ENCODE data around the gene NDRG3.

DNA sequence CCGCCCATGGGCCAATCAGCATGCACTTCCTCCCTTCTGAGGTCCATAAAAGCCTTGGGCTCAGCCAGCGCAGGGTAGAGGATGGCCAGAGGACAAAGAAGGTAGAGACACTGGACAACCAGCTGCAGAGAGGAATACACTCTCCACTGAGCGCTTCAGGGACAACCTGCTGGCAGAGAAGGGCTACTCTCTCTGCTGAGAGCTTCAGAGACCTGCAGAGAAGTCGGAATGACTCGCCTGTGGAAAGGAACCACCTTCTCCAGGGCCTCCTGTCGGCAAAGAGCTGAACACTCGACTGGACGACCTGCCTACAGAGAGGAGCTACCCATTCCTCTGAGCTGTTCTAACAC, 68.5 kb downstream of the NDRG3 start:
- TF ChIP-seq, protein P1, sequence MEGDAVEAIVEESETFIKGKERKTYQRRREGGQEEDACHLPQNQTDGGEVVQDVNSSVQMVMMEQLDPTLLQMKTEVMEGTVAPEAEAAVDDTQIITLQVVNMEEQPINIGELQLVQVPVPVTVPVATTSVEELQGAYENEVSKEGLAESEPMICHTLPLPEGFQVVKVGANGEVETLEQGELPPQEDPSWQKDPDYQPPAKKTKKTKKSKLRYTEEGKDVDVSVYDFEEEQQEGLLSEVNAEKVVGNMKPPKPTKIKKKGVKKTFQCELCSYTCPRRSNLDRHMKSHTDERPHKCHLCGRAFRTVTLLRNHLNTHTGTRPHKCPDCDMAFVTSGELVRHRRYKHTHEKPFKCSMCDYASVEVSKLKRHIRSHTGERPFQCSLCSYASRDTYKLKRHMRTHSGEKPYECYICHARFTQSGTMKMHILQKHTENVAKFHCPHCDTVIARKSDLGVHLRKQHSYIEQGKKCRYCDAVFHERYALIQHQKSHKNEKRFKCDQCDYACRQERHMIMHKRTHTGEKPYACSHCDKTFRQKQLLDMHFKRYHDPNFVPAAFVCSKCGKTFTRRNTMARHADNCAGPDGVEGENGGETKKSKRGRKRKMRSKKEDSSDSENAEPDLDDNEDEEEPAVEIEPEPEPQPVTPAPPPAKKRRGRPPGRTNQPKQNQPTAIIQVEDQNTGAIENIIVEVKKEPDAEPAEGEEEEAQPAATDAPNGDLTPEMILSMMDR (IDR thresholded peaks at IDR 0.05; ENCODE audit: insufficient read depth, low read depth, low read length) = no peak
- no peak for TF ChIP-seq EZH2 (IDR thresholded peaks at IDR 0.05; ENCODE audit: insufficient read depth, low read length)

All from astrocyte (in vitro differentiated cells and primary cell).